Fibroblast of lung (primary cell): Measurements from ENCODE around the gene WNT7B.

Source experiments
- CTCF ChIP-seq, 2 donors: IDR thresholded peaks in 1 of 2; conservative IDR thresholded peaks in 1 of 2; 1 replicate in 1 of 2; 2 replicates in 1 of 2; pipeline ENCODE4 v1.5.1; 2011 to 2012; ENCODE audit warnings: low read length in 2 of 2, control low read depth in 1 of 2, inconsistent platforms in 1 of 2, low read depth in 1 of 2, mild to moderate bottlenecking in 1 of 2
- EZH2 ChIP-seq: IDR thresholded peaks from 2 replicates; pipeline ENCODE4 v1.5.1; 2012; ENCODE audit warnings: low read length, control low read depth, mild to moderate bottlenecking; ENCODE audit errors: missing control alignments

DNA sequence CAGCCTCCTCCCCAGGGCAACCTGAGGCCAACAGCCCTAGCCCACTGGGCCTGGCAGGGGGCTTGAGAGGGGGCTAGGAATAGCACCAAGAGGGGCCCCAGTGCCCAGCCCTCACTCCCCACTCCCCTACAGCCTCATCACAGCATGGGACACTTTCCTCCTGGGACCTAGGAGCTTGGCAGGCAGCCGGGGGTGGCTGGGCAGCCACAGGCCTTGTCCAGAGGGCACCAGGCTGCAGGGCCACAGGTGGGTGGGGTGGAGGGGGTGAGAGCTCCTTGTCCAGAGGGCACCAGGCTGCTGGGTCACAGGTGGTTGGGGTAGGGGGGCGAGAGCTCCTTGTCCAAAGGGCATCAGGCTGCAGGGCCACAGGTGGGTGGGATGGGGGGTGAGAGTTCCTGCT, 61.8 kb downstream of the WNT7B start:
- TF ChIP-seq CTCF (conservative IDR thresholded peaks at IDR 0.05 in 1 of 2, IDR thresholded peaks at IDR 0.05 in 1 of 2; ENCODE audit: low read depth in 1 of 2, low read length in 2 of 2) (no peak), EZH2 (no peak)
